GM23248 (cell line): ENCODE data around the gene POU5F1.

Experiments used
- EZH2 ChIP-seq: fragments of 200-600 bp; sonication (generic); IDR thresholded peaks from 2 replicates; pipeline ENCODE4 v1.6.1; 2018; ENCODE audit warnings: antibody characterized with exemption, mild to moderate bottlenecking; ENCODE audit not compliant: insufficient read depth, poor library complexity, severe bottlenecking
- EZH2phosphoT487 ChIP-seq: fragments of 200-600 bp; sonication (generic); IDR thresholded peaks from 2 replicates; pipeline ENCODE4 v1.6.1; 2018; ENCODE audit warnings: antibody characterized with exemption, moderate library complexity, mild to moderate bottlenecking, low read depth; ENCODE audit not compliant: insufficient read depth

GRCh38 chr6:31157513-31158139, 12.9 kb downstream of the POU5F1 start, which contains the start of gene CCHCR1:
- TF ChIP-seq EZH2, result no peak
- no peak for TF ChIP-seq EZH2phosphoT487
